Measurements from ENCODE around the gene MAPK7. TPM values are rescaled to one million over a fixed set of nuclear protein-coding genes. Genes with fewer than 3 reads are reported as not detected.

MAPK7 gene
- total and polyA plus RNA-seq, 2 experiments from 2014 or later = 21.2 to 28.6 TPM

DNA sequence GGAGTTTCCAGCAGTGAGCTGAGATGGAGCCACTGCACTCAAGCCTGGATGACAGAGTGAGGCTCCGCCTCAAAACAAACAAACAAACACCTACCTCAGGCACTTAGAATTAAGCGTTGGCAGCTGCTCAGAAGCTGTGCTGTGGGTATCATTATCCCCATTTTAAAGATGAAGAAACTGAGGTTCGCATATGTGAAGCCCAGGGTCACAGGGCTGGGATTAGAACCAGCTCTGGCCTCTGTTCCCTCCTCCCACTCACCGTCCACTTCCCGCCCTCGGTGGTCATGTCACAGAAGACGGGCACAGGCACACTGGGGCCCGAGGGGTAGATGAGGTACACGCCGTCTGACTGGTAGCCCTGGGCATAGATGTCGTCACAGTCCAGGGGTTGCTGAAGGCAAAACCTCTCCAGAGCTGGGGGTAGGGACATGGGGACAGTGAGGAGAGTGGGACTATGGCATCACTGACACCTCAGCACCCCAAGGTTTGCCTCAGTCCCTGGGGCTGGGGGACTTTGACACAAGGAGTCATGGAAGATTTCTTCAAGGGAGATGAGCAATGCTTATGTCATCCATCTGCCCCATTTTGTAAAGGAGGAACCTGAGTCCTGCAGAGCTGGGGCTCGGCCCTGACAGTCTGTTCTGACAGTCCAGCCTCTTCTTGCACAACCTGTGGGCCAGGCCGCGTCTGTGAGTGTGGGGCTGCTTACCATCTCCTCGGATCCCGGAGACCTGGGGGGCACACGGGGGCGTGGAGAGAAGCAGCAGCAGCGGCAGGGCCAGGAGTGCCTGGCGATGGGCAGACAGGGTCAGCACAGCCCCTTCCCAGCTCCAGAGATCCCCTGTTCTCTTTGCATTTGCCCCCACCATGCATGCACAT, 8.0 kb downstream of the MAPK7 start:
- Histone ChIP-seq H3K9ac (peak overlapping the region; percentile 82), H3K4me3 (peak overlapping the region; percentile 47), H4K20me1 (ENCODE audit: insufficient read depth) (no peaks in the 10 kb centered on the region), H3K27me3 (replicated peaks; ENCODE audit: insufficient read depth) (no peaks in the 10 kb centered on the region), H2AFZ (no peak overlapping the region), H3K79me2 (ENCODE audit: insufficient read depth) (peaks cover 18% of the 10 kb centered on the region), H3K4me1 (ENCODE audit: insufficient read depth) (peaks cover 46% of the 10 kb centered on the region), H3K27ac (peak overlapping the region; percentile 94), H3K9me3 (ENCODE audit: low read depth) (no peaks in the 10 kb centered on the region), H3K9me2 (ENCODE audit: insufficient read depth) (no peaks in the 10 kb centered on the region), H3K36me3 (ENCODE audit: low read depth) (peaks cover 7% of the 10 kb centered on the region; the same call in 1 of the 2 replicates), H3K4me2 (ENCODE audit: unreplicated experiment) (peak overlapping the region; percentile 52), H3F3A (ENCODE audit: insufficient read depth) (peaks cover 43% of the 10 kb centered on the region)
- DNase-seq = peak; percentile 98
- no peak for TF ChIP-seq EZH2phosphoT487 (IDR thresholded peaks at IDR 0.05; ENCODE audit: insufficient read depth, low read depth)
- TF ChIP-seq EZH2 (IDR thresholded peaks at IDR 0.05; ENCODE audit: insufficient read depth, poor library complexity, severe bottlenecking) = no peak
- in situ Hi-C loops (cut with MboI) = no loop called here
- WGBS, 2 experiments (ENCODE audit: low coverage in 1 of 2, low lambda C conversion rate in 2 of 2, missing lambda C conversion rate in 2 of 2) = 11 to 13% methylated on average over 19 to 20 of the region's 20 CpGs

DNA sequence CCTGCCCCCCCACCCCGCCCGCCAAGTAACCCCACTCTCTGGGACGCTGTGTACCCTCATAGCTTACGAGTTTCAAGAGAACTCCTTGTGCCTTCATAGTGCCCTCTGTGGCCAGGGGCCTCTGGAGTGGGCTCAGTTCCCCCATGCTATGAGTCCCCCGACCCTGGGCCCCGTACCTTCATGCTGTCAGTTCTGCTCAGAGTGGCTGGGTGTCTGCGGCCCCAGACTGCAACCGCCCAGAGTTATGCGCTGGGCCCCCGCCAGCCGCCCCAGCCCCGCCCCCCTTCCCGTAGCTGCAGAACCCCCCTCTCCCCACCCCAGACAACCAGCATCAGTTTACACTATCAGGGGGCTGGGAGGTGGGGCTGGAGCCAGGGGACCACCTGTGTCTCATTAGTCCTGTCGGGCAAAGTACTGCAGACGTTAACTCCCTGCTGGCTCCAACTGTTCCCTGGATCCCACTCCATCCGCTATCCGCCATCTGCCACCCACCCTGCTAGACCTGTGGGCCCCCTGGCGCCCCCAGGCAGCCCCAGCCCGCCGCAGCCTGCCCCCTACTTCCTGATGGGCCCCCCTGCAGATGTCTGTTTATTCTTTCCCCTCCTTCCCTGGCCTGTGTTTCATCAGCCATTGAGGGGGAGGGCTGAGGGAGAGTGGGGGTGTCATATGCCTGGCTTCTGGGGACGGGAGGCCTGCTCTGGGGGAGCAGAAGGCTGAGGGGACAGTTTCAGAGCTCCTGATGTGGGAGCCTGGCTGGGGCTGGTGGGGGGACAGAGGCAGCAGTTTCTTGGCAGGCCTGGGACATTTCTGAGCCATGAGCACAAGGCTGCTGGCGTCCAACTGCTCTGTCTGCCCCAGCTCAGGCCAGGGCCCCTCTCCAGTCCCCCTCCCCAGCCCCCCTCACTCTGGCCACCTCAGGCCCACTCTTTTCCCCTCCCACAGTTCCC, 8.9 kb downstream of the MAPK7 start, which contains the start of gene MFAP4:
Gene MFAP4, minus strand, starts transcription at position 217 of the 947 bp plus-strand sequence. Its CDS starts 35 bp downstream, at position 182.
- Histone ChIP-seq H4K20me1 (ENCODE audit: insufficient read depth) (no peaks in the 10 kb centered on the region), H3K4me2 (ENCODE audit: unreplicated experiment) (peak within 1 kb of the TSS; percentile 52), H3K27ac (peak within 1 kb of the TSS; percentile 94), H3K27me3 (replicated peaks; ENCODE audit: insufficient read depth) (no peaks in the 10 kb centered on the region), H3K9me3 (ENCODE audit: low read depth) (no peaks in the 10 kb centered on the region), H3F3A (ENCODE audit: insufficient read depth) (peaks cover 43% of the 10 kb centered on the region), H2AFZ (peak within 1 kb of the TSS; percentile 45; the same call in 1 of the 2 replicates), H3K9me2 (ENCODE audit: insufficient read depth) (no peaks in the 10 kb centered on the region), H3K4me3 (peak within 1 kb of the TSS; percentile 47), H3K4me1 (ENCODE audit: insufficient read depth) (peaks cover 46% of the 10 kb centered on the region), H3K79me2 (ENCODE audit: insufficient read depth) (peaks cover 9% of the 10 kb centered on the region), H3K9ac (peak within 1 kb of the TSS; percentile 82), H3K36me3 (ENCODE audit: low read depth) (peaks cover 4% of the 10 kb centered on the region; the same call in 1 of the 2 replicates)
- DNase-seq = peak; percentile 93
- in situ Hi-C loops (cut with MboI) = no loop called here
- 2% methylated on average over 9 to 20 of the region's 22 CpGs for WGBS, 2 experiments (ENCODE audit: low coverage in 1 of 2, low lambda C conversion rate in 2 of 2, missing lambda C conversion rate in 2 of 2)
- TF ChIP-seq EZH2 (IDR thresholded peaks at IDR 0.05; ENCODE audit: insufficient read depth, poor library complexity, severe bottlenecking) (no peak), EZH2phosphoT487 (IDR thresholded peaks at IDR 0.05; ENCODE audit: insufficient read depth, low read depth) (no peak)

DNA sequence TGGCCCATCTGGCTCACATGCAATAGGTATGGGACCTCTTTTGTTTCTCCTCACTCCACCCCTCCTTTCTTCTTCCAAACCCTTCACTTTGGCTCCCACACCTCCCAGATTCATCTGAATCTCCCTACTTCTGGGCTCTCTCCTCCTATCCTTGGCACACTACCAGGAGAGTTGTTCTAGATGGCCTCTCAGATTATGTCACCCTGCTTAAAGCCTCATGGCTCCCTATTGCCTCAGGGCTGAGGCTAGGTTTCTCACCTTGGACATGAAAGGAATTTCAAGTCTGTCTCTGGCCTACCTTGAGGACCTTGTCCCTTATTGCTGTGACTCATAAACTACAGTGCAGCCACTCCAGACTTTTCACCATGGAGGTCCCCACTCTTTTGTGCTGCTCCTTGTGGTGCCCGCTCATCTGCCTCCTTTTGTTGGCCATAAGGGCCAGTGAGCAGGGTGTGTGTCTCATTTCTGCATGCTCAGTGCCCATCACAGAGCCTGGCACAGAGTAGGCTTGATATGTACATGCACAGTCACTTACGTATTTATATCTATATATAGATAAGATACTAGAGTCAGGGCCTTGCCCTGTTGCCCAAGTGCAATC, 9.7 kb downstream of the MAPK7 start:
- H3K4me2 ChIP-seq (ENCODE audit: unreplicated experiment) = peak overlapping the region; percentile 52
- no peaks in the 10 kb centered on the region for H4K20me1 ChIP-seq (ENCODE audit: insufficient read depth)
- peak overlapping the region; percentile 94 for H3K27ac ChIP-seq
- H3K9ac ChIP-seq = peak overlapping the region; percentile 82
- 0 out of 2 replicates have a peak, but pooled peaks cover 4% of the 10 kb centered on the region for H3K36me3 ChIP-seq (ENCODE audit: low read depth)
- no peak for TF ChIP-seq EZH2phosphoT487 (IDR thresholded peaks at IDR 0.05; ENCODE audit: insufficient read depth, low read depth)
- no peak for TF ChIP-seq EZH2 (IDR thresholded peaks at IDR 0.05; ENCODE audit: insufficient read depth, poor library complexity, severe bottlenecking)
- WGBS, 2 experiments (ENCODE audit: low coverage in 1 of 2, low lambda C conversion rate in 2 of 2, missing lambda C conversion rate in 2 of 2) = 75 to 85% methylated on average over 2 of the region's 2 CpGs
- in situ Hi-C loops (cut with MboI) = no loop called here
- H3K9me3 ChIP-seq (ENCODE audit: low read depth) = no peaks in the 10 kb centered on the region
- no peak overlapping the region for H3K4me3 ChIP-seq
- H3F3A ChIP-seq (ENCODE audit: insufficient read depth) = peaks cover 40% of the 10 kb centered on the region
- H3K79me2 ChIP-seq (ENCODE audit: insufficient read depth) = peaks cover 1% of the 10 kb centered on the region
- no peaks in the 10 kb centered on the region for H3K9me2 ChIP-seq (ENCODE audit: insufficient read depth)
- peaks cover 46% of the 10 kb centered on the region for H3K4me1 ChIP-seq (ENCODE audit: insufficient read depth)
- DNase-seq = peak; percentile 95
- H2AFZ ChIP-seq = no peak overlapping the region
- H3K27me3 ChIP-seq (replicated peaks; ENCODE audit: insufficient read depth) = no peaks in the 10 kb centered on the region

Measured in GM23248 (cell line).